GM06990 (cell line): ENCODE data around the gene GRM8.

Experiments used
- DNase-seq: peaks from one replicate; pipeline ENCODE4 v3.0.0-alpha.2; 2011; ENCODE audit not compliant: insufficient read length; ENCODE audit errors: extremely low read depth
- H3K27me3 ChIP-seq: replicated peaks from 2 replicates; pipeline ENCODE4 v1.6.0; 2011; ENCODE audit warnings: low read length; ENCODE audit not compliant: control insufficient read depth, insufficient read depth
- H3K36me3 ChIP-seq: 2 replicates; pipeline ENCODE4 v1.5.1; 2011; ENCODE audit warnings: low read length; ENCODE audit not compliant: control insufficient read depth, insufficient read depth
- H3K4me3 ChIP-seq: replicated peaks from 2 replicates; pipeline ENCODE4 v1.5.1; 2011; ENCODE audit warnings: low read depth, mild to moderate bottlenecking, control low read depth, low read length
- TF ChIP-seq, protein P1 (sequence below): IDR thresholded peaks from 2 replicates; pipeline ENCODE4 v1.5.1; 2011; ENCODE audit warnings: low read length, control low read depth, mild to moderate bottlenecking, inconsistent platforms; ENCODE audit not compliant: insufficient read depth, poor library complexity, severe bottlenecking

The GRM8 gene

DNA sequence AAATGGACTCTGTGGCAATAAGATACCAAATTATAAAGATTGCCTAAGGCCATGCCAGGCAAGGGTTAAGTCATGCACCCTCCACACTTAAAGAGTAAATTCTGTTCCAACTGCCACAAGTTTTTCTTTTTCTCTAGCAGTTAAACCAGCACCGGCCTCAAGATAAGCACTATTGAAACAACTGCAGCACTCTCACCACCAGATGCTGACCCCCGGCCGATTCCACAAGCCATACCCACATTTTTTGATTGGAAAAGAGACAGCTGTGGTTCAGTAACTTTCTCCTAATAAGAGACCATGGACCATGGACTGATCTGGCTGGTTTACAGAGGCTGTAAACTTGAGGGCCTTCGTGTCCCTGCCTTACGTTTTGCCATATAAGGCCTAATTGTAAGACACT, 44.9 kb downstream of the GRM8 start:
- no peak overlapping the region for H3K4me3 ChIP-seq
- no peak for DNase-seq
- no peaks in the 10 kb centered on the region for H3K36me3 ChIP-seq
- TF ChIP-seq, protein P1, sequence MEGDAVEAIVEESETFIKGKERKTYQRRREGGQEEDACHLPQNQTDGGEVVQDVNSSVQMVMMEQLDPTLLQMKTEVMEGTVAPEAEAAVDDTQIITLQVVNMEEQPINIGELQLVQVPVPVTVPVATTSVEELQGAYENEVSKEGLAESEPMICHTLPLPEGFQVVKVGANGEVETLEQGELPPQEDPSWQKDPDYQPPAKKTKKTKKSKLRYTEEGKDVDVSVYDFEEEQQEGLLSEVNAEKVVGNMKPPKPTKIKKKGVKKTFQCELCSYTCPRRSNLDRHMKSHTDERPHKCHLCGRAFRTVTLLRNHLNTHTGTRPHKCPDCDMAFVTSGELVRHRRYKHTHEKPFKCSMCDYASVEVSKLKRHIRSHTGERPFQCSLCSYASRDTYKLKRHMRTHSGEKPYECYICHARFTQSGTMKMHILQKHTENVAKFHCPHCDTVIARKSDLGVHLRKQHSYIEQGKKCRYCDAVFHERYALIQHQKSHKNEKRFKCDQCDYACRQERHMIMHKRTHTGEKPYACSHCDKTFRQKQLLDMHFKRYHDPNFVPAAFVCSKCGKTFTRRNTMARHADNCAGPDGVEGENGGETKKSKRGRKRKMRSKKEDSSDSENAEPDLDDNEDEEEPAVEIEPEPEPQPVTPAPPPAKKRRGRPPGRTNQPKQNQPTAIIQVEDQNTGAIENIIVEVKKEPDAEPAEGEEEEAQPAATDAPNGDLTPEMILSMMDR = no peak
- H3K27me3 ChIP-seq = no peaks in the 10 kb centered on the region

DNA sequence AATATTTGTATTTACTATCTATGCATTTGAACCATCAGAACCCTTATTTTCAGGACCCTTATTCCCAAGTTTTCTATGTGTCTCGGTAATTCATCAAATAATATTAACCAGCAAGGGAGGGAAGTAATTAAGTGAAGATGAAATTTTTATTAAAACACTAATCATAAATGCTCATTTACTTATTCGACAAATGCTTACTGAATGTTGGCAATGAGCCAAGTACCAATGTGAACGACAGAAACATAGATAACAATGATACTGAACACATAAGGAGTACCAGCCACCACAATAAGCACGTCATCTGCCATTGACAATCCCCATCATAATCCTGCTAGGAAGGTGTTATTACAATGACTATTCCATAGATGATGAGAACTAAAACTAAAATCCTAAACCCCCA, 45.5 kb downstream of the GRM8 start:
- TF ChIP-seq, protein P1 = no peak
- Histone ChIP-seq H3K4me3 (no peak overlapping the region), H3K27me3 (no peaks in the 10 kb centered on the region), H3K36me3 (no peaks in the 10 kb centered on the region)
- DNase-seq = no peak

DNA sequence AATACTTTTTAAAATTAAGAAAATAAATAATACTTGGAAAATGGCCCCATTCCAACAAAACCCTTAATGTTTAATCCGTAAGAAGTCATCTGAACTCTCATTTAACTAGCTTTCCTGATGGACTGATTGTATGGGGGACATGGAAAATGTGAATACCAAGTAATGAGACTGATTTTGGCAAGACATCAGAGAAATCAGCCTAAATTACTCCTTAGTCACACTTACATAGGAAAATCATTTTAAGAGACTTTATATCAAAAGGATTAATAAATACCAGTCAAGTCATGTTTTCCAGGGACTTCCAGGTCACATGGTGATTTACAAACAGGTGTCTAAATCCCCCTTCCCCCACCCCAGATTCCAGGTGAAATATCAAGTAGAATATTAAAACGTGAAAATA, 58.2 kb downstream of the GRM8 start:
- Histone ChIP-seq H3K4me3 (no peak overlapping the region), H3K36me3 (no peaks in the 10 kb centered on the region), H3K27me3 (no peaks in the 10 kb centered on the region)
- TF ChIP-seq, protein P1 = no peak
- no peak for DNase-seq

DNA sequence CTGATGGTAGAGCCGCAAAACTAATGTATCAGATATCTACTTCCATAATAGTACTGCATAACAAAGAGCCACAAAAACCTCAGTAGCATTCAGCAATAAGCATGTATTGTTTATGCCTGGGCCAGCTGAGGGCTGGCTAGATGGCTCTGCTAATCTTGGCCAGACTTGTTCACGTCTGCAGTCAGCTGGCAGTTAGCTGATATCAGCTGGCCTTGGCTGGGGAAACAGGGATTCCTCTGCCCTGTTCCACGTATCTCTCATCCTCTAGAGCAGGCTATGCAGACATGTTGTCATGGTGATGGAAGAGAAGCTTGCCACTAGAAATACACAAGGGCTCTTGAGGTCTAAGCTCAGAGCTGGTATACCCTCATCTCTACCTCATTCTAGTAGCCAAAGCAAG, 62.9 kb downstream of the GRM8 start:
- TF ChIP-seq, protein P1 = no peak
- no peak overlapping the region for H3K4me3 ChIP-seq
- no peaks in the 10 kb centered on the region for H3K36me3 ChIP-seq
- no peak for DNase-seq
- H3K27me3 ChIP-seq = no peaks in the 10 kb centered on the region

DNA sequence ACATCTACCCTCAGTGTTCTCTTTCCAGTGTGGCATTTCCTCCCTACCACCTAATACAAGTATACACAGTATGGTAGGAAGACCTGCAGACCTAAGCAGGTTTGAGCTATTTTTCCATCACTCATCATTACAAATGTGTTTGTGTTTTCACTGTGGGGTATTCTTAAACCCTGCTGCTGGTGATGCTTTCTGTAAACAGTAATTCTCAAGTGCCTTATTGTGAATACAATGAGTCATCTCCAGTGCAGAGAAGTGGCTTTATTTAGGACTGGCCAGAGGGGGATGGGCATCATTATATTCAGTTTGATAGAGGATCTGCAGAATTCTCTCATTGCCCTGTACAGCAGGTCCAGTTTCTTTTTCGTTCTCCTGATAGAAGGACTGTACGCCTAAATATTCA, 63.7 kb downstream of the GRM8 start:
- H3K36me3 ChIP-seq = no peaks in the 10 kb centered on the region
- DNase-seq = no peak
- no peaks in the 10 kb centered on the region for H3K27me3 ChIP-seq
- H3K4me3 ChIP-seq = no peak overlapping the region
- TF ChIP-seq, protein P1 = no peak

DNA sequence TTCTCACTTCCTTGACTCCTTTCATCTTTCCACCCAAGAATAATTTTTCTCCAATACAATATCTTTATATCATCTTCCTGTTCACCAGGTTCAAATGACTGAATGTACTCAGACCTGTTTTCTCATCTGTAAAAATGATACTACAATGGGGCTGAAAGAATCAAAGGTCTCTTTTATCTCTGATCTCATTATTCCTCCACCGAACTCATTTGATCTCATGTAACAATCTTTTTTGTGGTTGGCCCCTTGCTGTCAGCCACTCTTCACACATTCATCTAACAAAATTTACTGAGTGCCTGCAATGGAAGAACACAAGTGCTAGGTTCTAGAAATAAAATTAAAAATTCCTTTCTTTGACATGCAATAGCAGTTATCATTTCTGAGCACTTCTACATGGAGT, 65.0 kb downstream of the GRM8 start:
- Histone ChIP-seq H3K36me3 (no peaks in the 10 kb centered on the region), H3K27me3 (no peaks in the 10 kb centered on the region), H3K4me3 (no peak overlapping the region)
- TF ChIP-seq, protein P1 = no peak
- DNase-seq = no peak
